Muscle layer of duodenum (tissue), 2 donors: ENCODE results near the gene CALN1.
"Not testable (repeated sequence)": the region's sequence is repeated elsewhere in the genome, so short reads cannot be mapped to it uniquely, and the experiment has no call there.

Experiments used
- H3K27ac ChIP-seq: one replicate; pipeline ENCODE4 v1.7.0; 2013; ENCODE audit warnings: mild to moderate bottlenecking, low read length
- H3K27me3 ChIP-seq: one replicate; pipeline ENCODE4 v1.7.0; 2013; ENCODE audit warnings: low read depth, mild to moderate bottlenecking, control low read depth, low read length
- H3K36me3 ChIP-seq, 2 donors: one replicate each; pipeline ENCODE4 v1.7.0; 2013; ENCODE audit warnings: low read length in 2 of 2, control low read depth in 1 of 2, mild to moderate bottlenecking in 1 of 2; ENCODE audit not compliant: insufficient read depth in 2 of 2, control insufficient read depth in 1 of 2
- H3K4me1 ChIP-seq, 2 donors: one replicate each; pipeline ENCODE4 v1.7.0; 2013; ENCODE audit warnings: low read length in 2 of 2, mild to moderate bottlenecking in 2 of 2, control low read depth in 1 of 2, moderate library complexity in 1 of 2; ENCODE audit not compliant: insufficient read depth in 2 of 2, control insufficient read depth in 1 of 2
- H3K4me3 ChIP-seq, 2 donors: one replicate each; pipeline ENCODE4 v1.7.0; 2013; ENCODE audit warnings: low read length in 2 of 2, low read depth in 1 of 2, mild to moderate bottlenecking in 1 of 2
- H3K9me3 ChIP-seq, 2 donors: one replicate each; pipeline ENCODE4 v1.7.0; 2013; ENCODE audit warnings: low read length in 2 of 2, control low read depth in 1 of 2, mild to moderate bottlenecking in 1 of 2; ENCODE audit not compliant: control insufficient read depth in 1 of 2
- donor health status: healthy.

The CALN1 gene

DNA sequence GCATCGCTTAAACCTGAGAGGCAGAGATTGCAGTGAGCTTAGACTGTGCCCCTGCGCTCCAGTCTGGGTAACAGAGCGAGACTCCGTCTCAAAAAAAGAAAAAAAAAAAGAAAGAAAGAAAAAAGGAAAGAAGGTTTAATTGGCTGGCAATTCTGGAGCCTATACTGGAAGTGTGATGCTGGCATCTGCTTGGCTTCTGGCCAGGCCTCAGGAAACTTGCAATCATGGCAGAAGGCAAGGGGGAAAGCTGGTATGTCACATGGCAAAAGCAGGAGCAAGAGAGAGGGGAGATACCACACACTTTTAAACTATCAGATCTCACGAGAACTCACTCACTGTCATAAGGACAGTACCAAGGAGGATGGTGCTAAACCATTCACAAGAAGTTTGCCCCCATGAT is 190.0 kb downstream of the CALN1 start:
- no peaks in the 10 kb centered on the region for H3K4me1 ChIP-seq
- no peak overlapping the region for H3K4me3 ChIP-seq

DNA sequence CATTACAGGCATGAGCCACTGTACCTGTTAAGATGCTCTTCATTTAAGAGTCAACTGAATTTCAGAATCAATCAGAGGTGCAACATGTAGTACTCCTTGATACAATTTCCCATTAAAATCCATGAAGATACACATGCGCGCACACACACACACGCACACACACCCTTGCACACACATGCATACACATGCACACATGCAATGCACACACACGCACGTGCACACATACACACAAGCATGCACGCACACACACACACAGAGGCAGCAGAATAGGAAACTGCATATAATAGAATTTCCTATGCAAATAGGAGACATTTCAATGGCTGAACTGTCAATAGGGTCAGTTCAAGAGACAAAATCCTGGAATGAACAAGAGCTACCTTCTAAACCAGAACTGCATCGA is 192.6 kb downstream of the CALN1 start:
- Histone ChIP-seq H3K9me3 (peaks cover 0 to 12% of the 10 kb centered on the region in 2 donors), H3K4me3 (no peak overlapping the region), H3K27me3 (no peaks in the 10 kb centered on the region), H3K27ac (no peak overlapping the region), H3K36me3 (no peaks in the 10 kb centered on the region), H3K4me1 (no peaks in the 10 kb centered on the region)

More for the DNA sequence above, 190.0 kb downstream of the CALN1 start:
- Histone ChIP-seq H3K36me3 (no peaks in the 10 kb centered on the region), H3K27ac (no peak overlapping the region), H3K9me3 (peaks cover 0 to 15% of the 10 kb centered on the region in 2 donors), H3K27me3 (no peaks in the 10 kb centered on the region)

DNA sequence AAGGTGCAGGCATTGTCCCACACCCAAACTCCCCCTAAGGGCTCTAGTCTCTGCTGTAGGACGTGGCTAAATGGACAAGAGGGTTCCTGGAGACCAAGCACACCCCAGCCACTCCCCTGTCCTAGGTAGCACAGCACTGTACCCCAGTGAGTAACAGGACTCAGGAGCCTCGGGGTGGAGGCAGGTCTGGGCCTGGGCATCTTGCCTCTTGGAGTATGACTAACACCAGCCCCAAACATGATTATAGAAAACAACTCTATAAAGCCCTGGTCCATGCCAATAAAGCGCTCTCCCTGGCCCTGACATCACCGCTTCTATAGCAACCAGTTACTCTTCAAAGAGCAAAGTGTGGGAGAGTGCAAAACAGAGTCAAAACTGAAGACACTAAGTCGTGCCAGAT is 195.0 kb downstream of the CALN1 start:
- Histone ChIP-seq H3K27ac (no peak overlapping the region), H3K4me3 (no peak overlapping the region), H3K36me3 (no peaks in the 10 kb centered on the region), H3K27me3 (no peaks in the 10 kb centered on the region), H3K4me1 (no peaks in the 10 kb centered on the region), H3K9me3 (peaks cover 0 to 3% of the 10 kb centered on the region in 2 donors)

DNA sequence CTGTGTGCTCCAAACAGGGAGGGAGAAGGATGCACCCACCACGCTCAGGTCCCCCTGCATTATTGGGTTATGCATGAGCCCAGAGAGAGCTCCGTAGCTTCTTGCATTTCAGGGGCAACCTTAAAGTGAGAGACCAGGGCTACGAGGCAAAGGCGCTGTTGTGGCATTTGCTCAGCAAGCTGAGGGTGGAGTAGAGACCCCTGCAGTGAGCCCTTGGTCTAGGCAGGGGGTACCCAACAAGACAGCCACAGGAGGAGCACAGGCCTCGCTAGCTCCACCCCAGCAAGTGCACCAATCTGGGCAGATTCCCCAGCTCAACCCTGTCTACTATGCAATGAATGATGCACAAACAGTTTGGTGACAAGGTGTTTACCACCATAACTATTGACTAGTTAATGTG is 198.4 kb downstream of the CALN1 start:
- Histone ChIP-seq H3K36me3 (no peaks in the 10 kb centered on the region), H3K4me3 (no peak overlapping the region), H3K4me1 (no peaks in the 10 kb centered on the region), H3K27ac (no peak overlapping the region), H3K27me3 (no peaks in the 10 kb centered on the region), H3K9me3 (peaks cover 0 to 3% of the 10 kb centered on the region in 2 donors)

DNA sequence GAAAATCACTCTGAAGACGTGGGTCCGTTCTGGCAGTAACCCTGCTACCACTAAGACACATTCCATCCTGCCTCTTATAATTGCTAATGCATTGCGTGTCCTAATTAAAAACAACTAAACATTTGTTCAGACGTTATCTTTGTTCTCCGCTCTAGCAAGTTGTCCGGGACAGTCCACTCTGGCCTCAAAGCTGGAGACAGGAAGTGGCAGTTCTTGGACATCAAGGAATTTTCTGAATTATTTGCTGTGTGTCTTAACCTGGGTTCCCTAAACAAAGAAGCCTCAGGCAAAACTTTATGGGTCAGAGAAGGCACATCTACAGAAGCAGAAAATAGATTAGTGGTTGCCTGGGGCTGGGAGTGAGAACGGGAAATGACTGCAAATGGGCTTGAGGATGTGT is 199.1 kb downstream of the CALN1 start:
- Histone ChIP-seq H3K27me3 (no peaks in the 10 kb centered on the region), H3K9me3 (peaks cover 0 to 3% of the 10 kb centered on the region in 2 donors), H3K4me3 (no peak overlapping the region), H3K36me3 (no peaks in the 10 kb centered on the region), H3K4me1 (no peaks in the 10 kb centered on the region), H3K27ac (no peak overlapping the region)

DNA sequence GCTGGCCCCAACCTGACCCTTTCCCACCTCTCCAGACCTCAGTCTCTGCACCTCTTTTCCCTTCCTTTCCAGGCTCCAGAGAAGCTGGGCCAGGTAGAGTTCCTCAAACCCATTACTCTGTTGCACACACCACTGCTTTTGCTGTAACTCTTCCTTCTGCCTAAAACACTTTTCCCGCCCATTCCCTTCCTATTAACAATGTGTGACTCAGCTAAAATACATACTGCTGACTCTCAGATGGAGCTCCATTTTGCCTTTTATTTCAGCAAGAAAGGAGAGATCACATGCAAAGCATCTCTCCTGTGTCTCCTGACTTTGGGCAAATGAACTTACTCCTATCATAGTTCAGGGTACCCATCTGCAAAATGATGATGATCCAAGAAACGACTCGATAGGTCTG is 201.0 kb downstream of the CALN1 start:
- no peaks in the 10 kb centered on the region for H3K36me3 ChIP-seq
- H3K27me3 ChIP-seq, result no peaks in the 10 kb centered on the region
- H3K4me3 ChIP-seq, result no peak overlapping the region
- H3K9me3 ChIP-seq, result peaks cover 0 to 5% of the 10 kb centered on the region in 2 donors
- no peaks in the 10 kb centered on the region for H3K4me1 ChIP-seq
- H3K27ac ChIP-seq, result no peak overlapping the region

DNA sequence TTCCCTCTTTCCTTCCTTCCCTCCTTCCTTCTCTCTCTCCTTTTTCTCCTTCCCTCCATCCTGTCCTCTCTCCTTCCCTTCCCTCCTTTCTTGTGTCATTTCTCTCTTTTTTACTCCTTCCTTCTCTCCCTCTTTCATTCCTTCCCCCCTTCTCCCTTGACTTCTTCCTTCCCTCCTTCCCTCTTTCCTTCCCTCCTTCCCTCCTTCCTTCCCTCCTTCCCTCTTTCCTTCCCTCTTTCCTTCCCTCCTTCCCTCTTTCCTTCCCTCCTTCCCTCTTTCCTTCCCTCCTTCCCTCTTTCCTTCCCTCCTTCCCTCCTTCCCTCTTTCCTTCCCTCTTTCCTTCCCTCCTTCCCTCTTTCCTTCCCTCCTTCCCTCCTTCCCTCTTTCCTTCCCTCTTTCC is 203.1 kb downstream of the CALN1 start:
- H3K9me3 ChIP-seq, H3K4me1 ChIP-seq, H3K36me3 ChIP-seq, H3K27me3 ChIP-seq, H3K4me3 ChIP-seq, H3K27ac ChIP-seq: not testable (repeated sequence)

DNA sequence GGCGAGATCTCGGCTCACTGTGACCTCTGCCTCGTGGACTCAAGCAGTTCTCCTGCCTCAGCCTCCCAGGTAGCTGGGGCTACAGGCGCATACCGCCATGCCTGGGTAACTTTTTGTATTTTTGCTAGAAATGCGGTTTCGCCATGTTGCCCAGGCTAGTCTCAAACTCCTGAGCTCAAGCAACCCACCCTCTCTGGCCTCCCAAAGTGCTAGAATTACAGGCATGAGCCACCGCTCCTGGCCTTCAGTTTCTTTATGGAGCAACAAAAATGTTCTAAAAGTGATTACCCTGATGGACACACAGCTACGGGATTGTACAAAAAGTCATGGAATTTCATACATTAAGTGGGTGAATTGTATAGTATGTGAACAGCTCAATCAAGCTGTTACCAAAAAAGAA is 216.0 kb downstream of the CALN1 start:
- Histone ChIP-seq H3K27ac (no peak overlapping the region), H3K9me3 (peaks cover 0 to 6% of the 10 kb centered on the region in 2 donors), H3K4me3 (no peak overlapping the region), H3K27me3 (no peaks in the 10 kb centered on the region), H3K4me1 (no peaks in the 10 kb centered on the region), H3K36me3 (no peaks in the 10 kb centered on the region)

DNA sequence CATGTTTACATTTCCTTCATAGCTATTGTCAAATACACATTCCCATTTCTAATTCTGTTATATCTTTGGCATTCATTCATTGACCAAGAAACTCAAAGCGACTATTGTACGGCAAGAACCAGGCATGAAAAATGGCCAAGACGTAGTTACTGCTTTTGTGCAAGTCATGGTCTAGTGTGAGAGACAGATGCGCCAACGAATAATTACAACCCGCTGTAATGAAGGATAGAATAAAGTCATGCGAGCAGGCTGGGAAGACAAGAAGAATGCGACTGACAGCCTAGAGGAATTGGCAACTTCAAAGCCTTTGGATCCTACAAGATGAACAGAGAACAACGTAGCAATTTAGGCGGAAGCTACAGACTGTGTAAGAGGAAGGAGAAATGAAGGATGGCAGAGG is 221.2 kb downstream of the CALN1 start:
- H3K4me1 ChIP-seq, result no peaks in the 10 kb centered on the region

DNA sequence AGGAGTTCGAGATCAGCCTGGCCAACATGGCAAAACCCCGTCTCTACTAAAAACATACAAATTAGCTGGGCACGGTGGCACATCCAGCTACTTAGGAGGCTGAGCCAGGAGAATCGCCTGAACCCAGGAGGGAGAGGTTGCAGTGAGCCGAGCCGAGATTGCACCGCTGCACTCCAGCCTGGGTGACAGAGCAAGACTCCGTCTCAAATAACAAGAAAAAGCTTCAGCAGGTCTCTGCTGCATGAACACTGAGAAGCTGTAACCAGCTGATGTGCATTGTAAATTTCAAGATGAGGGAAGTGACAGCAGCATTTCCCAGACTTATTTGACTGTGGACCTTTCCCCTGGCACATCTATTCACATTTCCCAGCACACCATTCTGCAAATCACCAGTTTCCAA is 222.0 kb downstream of the CALN1 start:
- Histone ChIP-seq H3K4me3 (no peak overlapping the region), H3K4me1 (no peaks in the 10 kb centered on the region), H3K27me3 (no peaks in the 10 kb centered on the region), H3K27ac (no peak overlapping the region), H3K36me3 (no peaks in the 10 kb centered on the region), H3K9me3 (peaks cover 0 to 6% of the 10 kb centered on the region in 2 donors)

More for the DNA sequence above, 221.2 kb downstream of the CALN1 start:
- no peak overlapping the region for H3K4me3 ChIP-seq
- no peaks in the 10 kb centered on the region for H3K27me3 ChIP-seq
- peaks cover 0 to 6% of the 10 kb centered on the region in 2 donors for H3K9me3 ChIP-seq
- no peak overlapping the region for H3K27ac ChIP-seq
- no peaks in the 10 kb centered on the region for H3K36me3 ChIP-seq

DNA sequence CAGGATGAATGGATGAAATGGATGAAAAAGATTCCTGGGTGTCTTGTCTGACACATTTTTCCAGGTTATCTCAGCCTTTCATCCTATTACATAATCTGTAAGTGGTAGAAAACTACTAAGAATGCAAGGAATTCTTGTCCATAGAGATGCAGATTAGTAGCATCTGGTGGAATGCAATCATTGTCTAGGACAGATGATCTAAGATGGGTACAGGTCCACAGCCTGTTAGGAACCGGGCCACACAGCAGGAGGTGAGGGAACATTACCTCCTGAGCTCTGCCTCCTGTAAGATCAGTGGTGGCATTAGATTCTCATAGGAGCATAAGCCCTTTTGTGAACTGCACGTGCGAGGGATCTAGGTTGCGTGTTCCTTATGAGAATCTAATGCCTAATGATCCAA is 225.0 kb downstream of the CALN1 start:
- no peaks in the 10 kb centered on the region for H3K4me1 ChIP-seq
- no peak overlapping the region for H3K27ac ChIP-seq
- H3K27me3 ChIP-seq, result no peaks in the 10 kb centered on the region
- no peaks in the 10 kb centered on the region for H3K36me3 ChIP-seq
- no peak overlapping the region for H3K4me3 ChIP-seq
- no peaks in the 10 kb centered on the region for H3K9me3 ChIP-seq

DNA sequence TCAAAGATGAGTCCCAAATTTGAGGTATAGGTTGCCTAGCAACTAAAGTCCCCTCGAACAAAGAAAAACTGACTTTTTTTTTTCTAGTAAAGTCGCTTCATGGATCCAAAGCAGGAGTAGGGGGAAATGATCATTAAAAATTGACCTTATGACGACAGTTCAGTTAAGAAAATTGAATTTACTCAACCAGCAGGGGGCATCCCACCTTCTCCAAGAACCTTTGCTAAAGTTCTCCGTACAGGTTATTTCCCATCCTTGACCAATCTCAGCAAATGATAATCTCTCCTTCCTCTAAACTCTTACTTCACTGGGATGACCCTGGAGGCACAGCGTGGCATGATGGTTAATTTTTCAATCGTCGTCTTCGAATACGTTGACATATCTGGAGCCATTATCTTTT is 228.3 kb downstream of the CALN1 start:
- Histone ChIP-seq H3K4me3 (no peak overlapping the region), H3K4me1 (no peaks in the 10 kb centered on the region), H3K9me3 (no peaks in the 10 kb centered on the region), H3K27ac (no peak overlapping the region), H3K27me3 (no peaks in the 10 kb centered on the region), H3K36me3 (no peaks in the 10 kb centered on the region)
